Fibroblast of villous mesenchyme (primary cell): ENCODE data around the gene CHPF2. TPM values are rescaled to one million over a fixed set of nuclear protein-coding genes. Genes with fewer than 3 reads are reported as not detected.

Experiments used
- DNase-seq: peaks from one replicate; pipeline ENCODE4 v3.0.0-alpha.2; 2010; ENCODE audit warnings: low read depth
- H3K4me3 ChIP-seq: 2 replicates; pipeline ENCODE4 v1.5.1; 2011; ENCODE audit warnings: low read depth, mild to moderate bottlenecking, low read length
- CTCF ChIP-seq: IDR thresholded peaks from 2 replicates; pipeline ENCODE4 v1.5.1; 2012; ENCODE audit warnings: low read depth, mild to moderate bottlenecking, low read length; ENCODE audit not compliant: insufficient read depth
- total RNA-seq: library from RNA; depleted of rRNA; stranded (reverse); fragments of >200 nt; gene quantifications from 2 replicates; pipeline ENCODE4 v1.2.3, GENCODE V29; 2012

CHPF2 gene
- total RNA-seq, 1 donor: 90.7 TPM

DNA sequence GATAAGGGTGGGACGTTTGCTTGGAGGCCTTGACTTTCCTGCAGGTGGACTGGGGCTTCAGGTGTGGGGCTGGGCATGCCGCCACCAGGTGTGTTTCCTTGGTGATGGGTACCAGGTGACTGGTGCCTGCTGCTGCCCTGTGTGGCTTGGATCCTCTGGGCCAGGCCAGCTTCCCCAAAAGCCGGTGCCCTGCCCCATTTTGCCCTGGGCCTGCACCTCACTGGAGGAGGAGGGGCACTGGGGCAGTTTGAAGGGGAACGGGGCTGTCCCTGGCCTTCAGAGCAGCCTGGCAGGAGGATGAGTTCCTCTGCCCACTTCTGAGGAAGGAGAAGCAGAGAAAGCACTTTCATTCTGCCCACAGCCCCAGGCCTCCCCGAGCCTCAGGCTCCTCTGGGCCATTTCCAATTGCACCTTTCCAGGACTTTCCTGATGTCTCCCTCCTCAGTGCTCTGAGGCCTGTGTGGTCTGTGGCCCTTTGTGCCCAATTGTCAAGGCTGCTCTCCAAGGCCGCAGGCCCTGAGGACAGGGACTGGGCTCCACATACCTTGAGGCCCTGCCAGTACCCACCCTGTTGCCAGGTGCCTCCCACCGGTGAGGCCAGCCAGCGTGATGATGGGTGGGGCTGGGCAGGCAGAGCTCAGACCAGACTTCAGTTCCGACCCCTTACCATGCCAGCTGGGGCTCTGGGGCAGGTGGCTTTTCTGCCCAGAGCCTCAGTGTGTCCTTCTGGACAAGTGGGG is 41.5 kb downstream of the CHPF2 start:
- TF ChIP-seq CTCF: no peak
- DNase-seq: no peak
- no peak overlapping the region for H3K4me3 ChIP-seq

- H3K4me3 ChIP-seq: no peak overlapping the region
- DNase-seq: no peak
- TF ChIP-seq CTCF: no peak
Observed at GRCh38 chr7:151274396-151274795, 42.1 kb downstream of the CHPF2 start.

- no peak for TF ChIP-seq CTCF
Observed at GRCh38 chr7:151274936-151275812, 42.9 kb downstream of the CHPF2 start.

DNA sequence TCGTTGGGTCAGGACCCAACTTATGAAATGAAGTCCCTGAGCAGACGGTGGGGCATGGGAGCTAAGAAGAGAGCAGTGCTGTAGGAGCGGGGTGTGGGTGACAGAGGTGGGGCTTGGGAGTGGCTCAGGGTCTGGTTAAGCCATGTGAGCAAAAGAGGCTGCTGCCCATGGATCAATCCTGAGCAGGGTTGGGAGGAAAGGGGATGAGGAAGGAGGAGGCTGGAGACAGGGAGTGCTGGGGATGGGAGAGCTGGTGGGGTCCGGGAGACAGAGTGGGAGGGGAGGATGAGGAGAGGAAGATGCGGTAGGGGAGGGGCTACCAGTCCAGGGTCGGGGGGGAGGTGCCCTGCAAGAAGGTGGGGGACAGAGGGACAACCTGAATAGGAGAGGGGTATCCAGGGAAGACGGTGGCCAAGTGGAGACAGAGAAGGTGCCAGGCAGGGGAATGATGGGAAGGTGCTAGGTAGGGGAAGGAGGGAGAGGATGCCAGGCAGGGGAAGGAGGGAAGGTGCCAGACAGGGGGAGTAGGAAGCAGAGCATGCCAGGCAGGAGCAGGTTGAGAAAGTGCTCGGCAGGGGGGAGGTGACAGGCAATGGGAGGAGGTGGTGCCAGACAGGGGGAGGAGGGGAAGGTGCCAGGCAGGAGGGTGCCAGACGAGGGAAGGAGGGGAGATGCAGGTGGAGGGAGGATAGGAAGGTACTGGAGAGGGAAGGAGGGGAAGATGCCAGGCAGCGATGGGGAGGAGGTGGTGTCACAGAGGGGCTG is 43.7 kb downstream of the CHPF2 start:
- peak overlapping the region; percentile 55 for H3K4me3 ChIP-seq
- TF ChIP-seq CTCF: no peak
- no peak for DNase-seq

More at GRCh38 chr7:151274936-151275812, 42.9 kb downstream of the CHPF2 start:
- no peak overlapping the region for H3K4me3 ChIP-seq
- no peak for DNase-seq

DNA sequence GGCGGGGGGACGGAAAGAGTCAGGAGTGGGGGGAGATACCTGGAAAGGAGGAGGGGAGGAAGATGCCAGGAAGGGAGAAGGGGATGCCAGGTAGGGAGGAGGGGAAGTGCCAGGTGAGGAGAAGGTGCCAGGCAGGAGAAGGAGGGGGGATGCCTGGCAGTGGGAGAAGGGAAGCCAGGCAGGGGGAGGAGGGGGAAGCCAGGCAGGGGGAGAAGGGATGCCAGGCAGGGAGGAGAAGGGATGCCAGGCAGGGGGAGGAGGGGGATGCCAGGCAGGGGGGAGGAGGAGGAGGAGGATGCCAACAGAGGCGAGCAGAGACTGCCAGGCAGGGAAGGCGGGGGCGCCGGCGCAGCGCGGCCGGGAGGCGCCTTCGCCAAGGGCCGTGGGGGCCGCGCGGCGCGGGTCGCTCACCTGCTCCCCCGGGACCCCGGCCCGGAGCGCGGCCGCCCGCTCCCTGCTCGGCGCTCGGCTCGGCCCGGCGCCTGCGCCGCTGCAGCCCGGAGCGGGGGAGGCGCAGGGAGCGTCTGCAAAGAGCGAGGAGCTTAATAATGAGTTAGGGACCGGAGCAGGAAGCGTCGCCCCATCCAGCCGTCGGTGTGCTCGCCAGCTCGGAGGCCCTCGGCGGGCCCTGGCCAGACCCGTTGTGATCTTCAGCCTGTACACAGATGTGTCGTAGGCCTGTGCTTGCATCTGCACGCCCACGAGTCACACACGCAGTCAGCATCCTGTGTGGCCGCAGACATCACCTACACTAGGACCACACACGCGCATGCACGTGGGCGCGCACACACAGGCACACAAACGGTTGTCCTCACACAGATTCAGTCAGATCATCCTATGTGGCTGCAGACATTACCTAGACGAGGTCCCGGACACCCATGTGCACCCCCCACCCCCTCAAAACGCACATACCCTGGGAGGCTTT is 44.6 kb downstream of the CHPF2 start:
- DNase-seq: peak; percentile 59
- TF ChIP-seq CTCF: no peak

DNA sequence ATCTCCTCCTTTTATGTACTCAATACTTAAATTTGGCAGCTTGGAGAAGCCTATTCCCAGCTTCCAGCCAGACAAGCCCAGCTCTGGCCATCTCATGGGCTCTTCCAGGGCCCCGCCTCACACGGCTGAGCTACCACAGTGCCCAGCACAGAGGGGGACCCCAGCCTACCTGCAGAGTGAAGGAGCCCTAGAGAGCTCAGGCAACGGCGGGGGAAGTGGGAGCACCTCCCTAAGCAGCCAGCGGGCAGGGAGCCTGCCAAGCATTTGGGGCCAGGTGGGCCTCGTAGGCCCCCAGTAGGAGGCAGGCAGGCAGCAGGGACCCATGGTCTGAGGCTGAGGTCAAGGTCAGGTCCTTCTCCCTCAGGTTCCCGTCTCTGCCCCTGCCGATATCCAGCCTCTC is 45.3 kb downstream of the CHPF2 start:
- DNase-seq: no peak
- no peak overlapping the region for H3K4me3 ChIP-seq
- no peak for TF ChIP-seq CTCF

More for the DNA sequence above, 44.6 kb downstream of the CHPF2 start:
- H3K4me3 ChIP-seq: peak overlapping the region; percentile 55
